HEK293 (cell line): ENCODE results near the gene FAM209A.

ENCODE experiments used
- ZBTB7A ChIP-seq: fragments of 450-650 bp; formaldehyde crosslinking; IDR thresholded peaks from 2 replicates; pipeline ENCODE4 v1.5.1; 2016; ENCODE audit warnings: low read depth, missing biosample characterization, missing genetic modification characterization
- ZEB2 ChIP-seq: fragments of 450-650 bp; formaldehyde crosslinking; IDR thresholded peaks from 2 replicates; pipeline ENCODE4 v1.5.1; 2016; ENCODE audit warnings: missing biosample characterization, missing genetic modification characterization

GRCh38 chr20:56527521-56527920 is 3.0 kb downstream of the FAM209A start:
- TF ChIP-seq ZBTB7A (tag by site-specific recombination) (no peak), ZEB2 (no peak)
